GM21717 (cell line): Measurements from ENCODE around the gene ATP11A.

Experiments used
- ATAC-seq: cut with Tn5 transposase; IDR thresholded peaks from one replicate; pipeline ENCODE4 v1.9.1; 2021; ENCODE audit warnings: mild to moderate bottlenecking, moderate library complexity; ENCODE audit not compliant: unreplicated experiment

The ATP11A gene

GRCh38 chr13:112897956-112898620, 208.2 kb downstream of the ATP11A start:
- ATAC-seq = no peak

DNA sequence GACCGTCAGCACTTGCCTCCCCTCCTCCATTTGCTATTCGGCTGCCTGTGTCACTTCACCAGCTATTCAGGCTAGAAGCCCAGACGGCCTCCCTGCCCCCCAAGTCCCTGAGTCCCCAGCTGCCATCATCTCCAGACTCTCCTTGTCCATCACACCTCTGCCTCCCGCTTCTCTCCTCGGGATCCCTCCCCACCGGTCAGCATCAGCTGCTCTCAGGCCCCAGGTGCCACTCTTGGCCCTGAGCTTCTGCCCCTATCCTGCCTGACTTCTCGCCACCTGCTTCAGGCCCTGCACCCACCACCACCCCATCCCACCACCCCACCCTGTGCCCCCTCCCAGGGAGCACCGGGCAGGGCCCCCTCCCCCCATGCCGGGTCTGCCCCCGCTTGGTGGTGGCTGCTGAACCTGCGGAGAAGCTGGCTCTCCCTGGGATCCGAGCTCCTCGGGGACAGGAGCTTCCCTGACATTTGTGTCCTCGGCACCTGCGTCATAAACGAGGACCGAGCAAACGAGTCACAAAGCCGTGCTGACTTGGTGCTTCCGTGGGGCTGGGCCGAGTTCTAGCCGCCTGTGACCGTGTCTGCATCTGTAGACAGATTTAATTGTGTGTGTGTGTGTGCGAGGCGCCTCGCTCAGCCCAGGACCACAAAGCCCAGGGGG, 208.9 kb downstream of the ATP11A start:
- no peak for ATAC-seq

GRCh38 chr13:112899281-112900225, 209.7 kb downstream of the ATP11A start:
- ATAC-seq = no peak

DNA sequence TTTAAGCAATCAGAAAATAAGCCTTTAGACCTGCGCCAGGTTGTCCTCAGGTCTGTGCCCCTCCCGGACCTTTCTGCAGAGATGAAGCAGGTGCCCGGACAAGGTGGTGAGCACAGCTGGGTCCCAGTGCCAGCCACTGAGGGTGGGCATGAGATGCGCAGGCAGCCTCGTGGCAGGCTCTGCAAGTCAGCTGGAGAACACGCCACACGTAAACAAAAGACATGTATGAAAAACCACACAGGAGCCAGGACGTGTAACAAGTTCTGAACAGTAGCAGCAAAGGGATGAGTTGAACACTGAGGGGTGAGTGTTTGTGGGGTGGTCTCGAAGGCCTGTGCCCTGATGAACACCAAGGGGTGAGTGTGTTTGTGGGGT, 210.4 kb downstream of the ATP11A start:
- ATAC-seq = no peak

- ATAC-seq = no peak
Measured at GRCh38 chr13:112900691-112901091, 210.9 kb downstream of the ATP11A start.

- ATAC-seq = no peak
Measured at GRCh38 chr13:112902101-112902651, 212.3 kb downstream of the ATP11A start.

GRCh38 chr13:112902669-112903068, 212.8 kb downstream of the ATP11A start:
- no peak for ATAC-seq

- no peak for ATAC-seq
Measured at GRCh38 chr13:112903071-112903577, 213.3 kb downstream of the ATP11A start.

DNA sequence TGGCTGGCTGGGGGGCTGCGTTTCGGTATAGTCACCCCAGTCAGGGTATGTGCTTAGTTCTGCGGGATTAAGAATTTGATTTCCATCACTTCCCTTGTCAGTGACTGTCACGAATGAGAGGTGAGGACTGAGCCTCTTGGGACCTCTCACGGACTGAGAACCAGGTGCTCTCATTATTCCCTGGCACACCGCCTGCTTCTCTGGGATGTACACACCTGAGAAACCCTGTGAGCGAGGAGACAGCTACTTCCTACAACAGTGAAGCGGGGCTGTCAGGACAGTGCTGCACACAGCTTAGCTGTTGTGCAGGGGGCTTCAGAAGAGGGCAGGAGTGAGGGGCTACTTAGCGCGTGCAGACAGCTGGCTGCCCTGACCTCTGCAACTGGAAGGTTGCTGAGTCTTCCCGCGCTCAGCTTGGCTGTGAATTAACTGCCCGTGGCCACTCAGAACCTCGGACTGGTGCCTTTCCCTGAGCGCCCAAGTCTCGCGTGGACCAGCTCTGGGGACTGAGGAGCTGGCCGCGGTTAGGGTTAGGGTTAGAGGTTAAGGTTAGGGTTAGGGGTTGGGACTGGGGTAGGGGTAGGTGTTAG, 213.9 kb downstream of the ATP11A start:
- no peak for ATAC-seq

GRCh38 chr13:112904436-112904960, 214.7 kb downstream of the ATP11A start:
- ATAC-seq = no peak

DNA sequence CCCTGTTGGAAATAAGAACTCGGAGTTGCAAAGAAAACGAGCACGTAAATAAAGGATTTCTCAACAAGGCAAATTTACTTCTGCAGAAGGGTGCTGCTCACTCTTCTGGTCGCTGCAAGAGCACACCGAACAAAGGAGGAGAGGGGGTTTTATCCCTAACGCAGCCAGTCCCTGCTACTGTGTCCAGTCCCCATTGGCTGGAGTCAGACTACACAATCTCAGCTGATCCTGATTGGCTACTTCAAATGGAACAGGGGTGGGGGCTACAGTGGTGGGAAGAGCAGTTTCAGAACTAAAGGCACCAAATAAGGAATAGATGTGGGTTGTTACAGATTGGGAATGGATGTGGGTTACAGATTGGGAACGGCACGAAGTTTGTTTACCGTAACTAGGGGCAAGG, 215.2 kb downstream of the ATP11A start:
- ATAC-seq = no peak

DNA sequence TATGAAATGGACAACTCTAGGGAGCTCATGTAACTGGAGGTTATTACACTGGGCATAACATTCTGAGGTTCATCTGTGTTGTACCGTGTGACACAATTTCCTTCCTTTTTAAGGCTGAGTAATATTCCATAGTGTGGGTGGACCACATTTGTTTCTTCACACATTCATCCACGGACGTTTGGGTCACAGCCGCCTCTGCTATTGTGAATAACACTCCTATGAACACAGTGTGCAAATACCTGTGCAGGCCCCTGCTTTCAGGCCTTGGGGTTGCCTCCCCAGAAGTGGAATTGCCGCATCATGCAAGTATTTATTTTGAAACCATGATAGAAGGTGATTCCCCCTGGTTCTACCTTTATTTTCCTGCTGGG, 215.8 kb downstream of the ATP11A start:
- ATAC-seq = no peak

- ATAC-seq = no peak
Measured at GRCh38 chr13:112905990-112906641, 216.3 kb downstream of the ATP11A start.

- no peak for ATAC-seq
Measured at GRCh38 chr13:112907286-112907685, 217.4 kb downstream of the ATP11A start.

DNA sequence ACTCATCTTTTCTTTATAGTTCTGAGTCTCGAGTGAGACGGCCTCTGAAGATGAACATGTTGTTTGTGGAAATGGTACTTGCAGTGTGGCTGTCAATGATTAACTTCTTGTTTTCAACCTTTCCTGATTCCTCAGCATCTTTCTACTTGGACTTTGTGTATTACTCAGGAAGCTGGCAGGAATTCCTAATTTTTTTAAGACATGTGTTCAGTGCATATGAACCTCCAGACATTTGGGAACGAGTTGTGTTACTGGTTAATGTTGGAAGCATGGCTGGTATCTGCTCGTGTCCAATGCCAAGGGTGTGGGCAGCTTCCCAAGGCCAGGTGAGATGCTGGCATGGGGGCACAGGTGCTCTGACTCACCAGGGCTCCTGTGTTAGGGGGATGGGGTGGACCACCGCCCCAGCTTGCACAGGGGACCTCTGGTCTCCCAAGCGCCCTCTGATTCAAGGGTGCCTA, 218.1 kb downstream of the ATP11A start:
- ATAC-seq = no peak

- no peak for ATAC-seq
Measured at GRCh38 chr13:112908342-112908741, 218.5 kb downstream of the ATP11A start.

GRCh38 chr13:112910016-112910415, 220.2 kb downstream of the ATP11A start:
- no peak for ATAC-seq

DNA sequence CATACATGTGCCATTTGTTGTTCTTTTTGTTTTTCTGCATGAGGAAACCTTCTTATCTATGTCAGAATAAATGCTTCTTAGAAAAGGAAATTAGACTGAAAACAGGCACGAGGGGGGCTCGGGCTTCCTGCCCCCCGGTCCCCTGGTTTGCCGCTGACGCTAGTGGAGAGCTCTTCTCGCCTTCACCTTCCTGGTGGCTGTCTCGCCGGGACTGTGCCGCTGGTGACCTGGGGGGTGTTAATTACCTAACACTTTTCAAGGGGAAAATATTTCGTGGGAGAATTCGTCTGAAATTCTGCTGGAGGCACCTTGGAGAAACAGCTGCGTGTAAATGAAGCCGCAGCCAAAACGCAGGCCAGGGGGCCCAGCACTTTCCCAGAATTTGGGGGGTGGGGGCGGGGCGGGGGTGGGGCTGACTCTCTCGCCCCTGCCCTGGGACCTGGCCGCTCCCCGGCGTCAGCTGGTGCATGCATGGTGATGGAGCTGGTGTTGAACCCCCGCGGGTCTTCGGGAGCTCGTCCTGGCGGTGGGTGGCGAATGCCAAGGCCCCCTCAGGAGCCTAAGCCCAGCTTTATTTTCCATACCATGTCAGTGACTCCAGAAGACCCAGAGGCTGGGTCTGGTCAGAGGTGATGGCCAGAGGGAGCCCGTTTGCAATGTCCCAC, 220.9 kb downstream of the ATP11A start:
- ATAC-seq = no peak

DNA sequence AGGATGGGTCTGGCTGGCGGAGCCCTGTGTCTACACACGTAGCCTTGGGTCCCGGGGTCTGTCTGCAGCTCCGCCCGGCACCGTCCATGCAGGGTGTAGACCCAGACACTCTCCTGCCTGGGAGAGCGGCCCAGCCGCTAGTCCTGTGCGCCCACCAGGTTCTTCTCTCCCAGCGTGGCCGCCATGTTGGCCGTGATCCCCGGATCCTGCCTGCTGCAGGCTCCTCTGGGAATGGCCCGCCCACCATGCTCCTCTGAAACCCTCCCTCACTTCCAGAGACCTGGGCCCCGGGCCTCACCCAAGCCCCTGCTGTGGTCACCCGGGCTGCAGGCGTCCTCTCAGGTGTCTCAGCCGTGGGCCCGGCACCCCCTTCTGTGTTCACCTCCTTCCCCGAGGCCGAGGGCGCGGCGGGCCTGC, 221.5 kb downstream of the ATP11A start:
- no peak for ATAC-seq
